ENCODE data around the gene IGF2BP2.

- TF ChIP-seq CTCF (conservative IDR thresholded peaks at IDR 0.05; ENCODE audit: low read depth, low read length) = no peak
- no peak for TF ChIP-seq EZH2 (IDR thresholded peaks at IDR 0.05; ENCODE audit: borderline replicate concordance, low read depth, low read length, poor library complexity, severe bottlenecking)
Measured at GRCh38 chr3:185658504-185658912, 166.3 kb downstream of the IGF2BP2 start.

All from A673 (cell line).